Loucy (cell line): ENCODE data around the gene GPRC5C.

Experiments
- EZH2phosphoT487 ChIP-seq: fragments of 200-600 bp; IDR thresholded peaks from 2 replicates; pipeline ENCODE4 v1.6.1; 2018; ENCODE audit warnings: antibody characterized with exemption, mild to moderate bottlenecking, moderate library complexity, borderline replicate concordance
- TF ChIP-seq, protein P1 (sequence below): fragments of 200-600 bp; sonication (generic); conservative IDR thresholded peaks from 2 replicates; pipeline ENCODE4 v1.5.1; 2014; ENCODE audit warnings: mild to moderate bottlenecking, antibody characterized with exemption, low read length

DNA sequence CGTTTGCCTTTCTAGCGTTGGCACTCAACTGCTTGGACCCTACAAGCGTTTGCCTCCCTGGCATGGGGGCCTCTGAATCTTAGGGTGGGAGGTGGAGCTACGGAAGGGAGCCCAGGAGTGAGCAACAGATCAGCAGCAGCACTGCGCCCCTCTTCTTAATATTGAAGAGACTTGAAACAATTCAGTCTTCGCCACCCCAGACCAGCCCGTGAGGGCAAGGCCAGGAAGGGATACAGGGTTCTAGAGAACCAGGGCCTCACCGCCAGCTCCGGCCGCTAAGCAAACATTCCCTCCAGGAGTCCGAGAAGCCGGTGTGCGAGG is 1.5 kb upstream of the GPRC5C start:
- TF ChIP-seq, protein P1, sequence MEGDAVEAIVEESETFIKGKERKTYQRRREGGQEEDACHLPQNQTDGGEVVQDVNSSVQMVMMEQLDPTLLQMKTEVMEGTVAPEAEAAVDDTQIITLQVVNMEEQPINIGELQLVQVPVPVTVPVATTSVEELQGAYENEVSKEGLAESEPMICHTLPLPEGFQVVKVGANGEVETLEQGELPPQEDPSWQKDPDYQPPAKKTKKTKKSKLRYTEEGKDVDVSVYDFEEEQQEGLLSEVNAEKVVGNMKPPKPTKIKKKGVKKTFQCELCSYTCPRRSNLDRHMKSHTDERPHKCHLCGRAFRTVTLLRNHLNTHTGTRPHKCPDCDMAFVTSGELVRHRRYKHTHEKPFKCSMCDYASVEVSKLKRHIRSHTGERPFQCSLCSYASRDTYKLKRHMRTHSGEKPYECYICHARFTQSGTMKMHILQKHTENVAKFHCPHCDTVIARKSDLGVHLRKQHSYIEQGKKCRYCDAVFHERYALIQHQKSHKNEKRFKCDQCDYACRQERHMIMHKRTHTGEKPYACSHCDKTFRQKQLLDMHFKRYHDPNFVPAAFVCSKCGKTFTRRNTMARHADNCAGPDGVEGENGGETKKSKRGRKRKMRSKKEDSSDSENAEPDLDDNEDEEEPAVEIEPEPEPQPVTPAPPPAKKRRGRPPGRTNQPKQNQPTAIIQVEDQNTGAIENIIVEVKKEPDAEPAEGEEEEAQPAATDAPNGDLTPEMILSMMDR: no peak
- TF ChIP-seq EZH2phosphoT487: no peak
